ENCODE data around the gene GATA6. TPM values are rescaled to one million over a fixed set of nuclear protein-coding genes. Genes with fewer than 3 reads are reported as not detected.
"Not testable (repeated sequence)": the region's sequence is repeated elsewhere in the genome, so short reads cannot be mapped to it uniquely, and the experiment has no call there.

GATA6 gene
- total RNA-seq, 2 donors from 2014 or later, result 106 to 158 TPM

DNA sequence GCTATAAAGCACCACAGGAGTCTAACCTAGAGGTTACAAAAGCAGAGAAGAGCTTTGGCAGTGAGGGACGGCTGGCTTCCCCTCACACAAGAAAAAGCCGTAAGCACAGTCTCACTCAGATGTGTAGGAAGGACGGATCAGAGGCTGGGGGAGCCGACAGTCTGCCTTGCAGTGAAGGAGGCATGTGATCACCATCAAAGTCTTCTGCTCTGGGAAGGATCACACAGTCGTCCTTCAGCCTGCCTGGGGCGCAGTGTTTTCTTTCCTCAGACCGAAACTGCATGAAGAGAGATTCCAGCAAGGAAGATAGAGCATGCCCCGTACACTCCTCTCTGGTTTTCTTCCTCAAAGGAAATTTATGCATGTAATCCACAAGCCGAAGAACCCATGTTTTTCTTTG lies 24.1 kb downstream of the GATA6 start:
- H3K9me3 Mint-ChIP-seq, result no peaks in the 10 kb centered on the region
- H3K27me3 Mint-ChIP-seq (ENCODE audit: insufficient read depth), result no peaks in the 10 kb centered on the region
- H3K4me1 ChIP-seq (ENCODE audit: control insufficient read depth, insufficient read depth, low read length), result peaks cover 15% of the 10 kb centered on the region
- peak overlapping the region; percentile 18 for H3K27ac ChIP-seq (ENCODE audit: low read depth, low read length)
- DNase-seq, result peak; percentile 64
- H3K9me3 ChIP-seq (ENCODE audit: control insufficient read depth, low read length), result no peaks in the 10 kb centered on the region
- TF ChIP-seq, protein P1, sequence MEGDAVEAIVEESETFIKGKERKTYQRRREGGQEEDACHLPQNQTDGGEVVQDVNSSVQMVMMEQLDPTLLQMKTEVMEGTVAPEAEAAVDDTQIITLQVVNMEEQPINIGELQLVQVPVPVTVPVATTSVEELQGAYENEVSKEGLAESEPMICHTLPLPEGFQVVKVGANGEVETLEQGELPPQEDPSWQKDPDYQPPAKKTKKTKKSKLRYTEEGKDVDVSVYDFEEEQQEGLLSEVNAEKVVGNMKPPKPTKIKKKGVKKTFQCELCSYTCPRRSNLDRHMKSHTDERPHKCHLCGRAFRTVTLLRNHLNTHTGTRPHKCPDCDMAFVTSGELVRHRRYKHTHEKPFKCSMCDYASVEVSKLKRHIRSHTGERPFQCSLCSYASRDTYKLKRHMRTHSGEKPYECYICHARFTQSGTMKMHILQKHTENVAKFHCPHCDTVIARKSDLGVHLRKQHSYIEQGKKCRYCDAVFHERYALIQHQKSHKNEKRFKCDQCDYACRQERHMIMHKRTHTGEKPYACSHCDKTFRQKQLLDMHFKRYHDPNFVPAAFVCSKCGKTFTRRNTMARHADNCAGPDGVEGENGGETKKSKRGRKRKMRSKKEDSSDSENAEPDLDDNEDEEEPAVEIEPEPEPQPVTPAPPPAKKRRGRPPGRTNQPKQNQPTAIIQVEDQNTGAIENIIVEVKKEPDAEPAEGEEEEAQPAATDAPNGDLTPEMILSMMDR (conservative IDR thresholded peaks at IDR 0.05), result no peak
- 69 to 70% methylated on average over 7 to 9 of the region's 9 CpGs for WGBS, 2 experiments (ENCODE audit: insufficient coverage in 1 of 2, insufficient read length in 1 of 2)
- peak overlapping the region; percentile 73 for H3K4me3 ChIP-seq (ENCODE audit: low read length)
- H3K4me1 Mint-ChIP-seq, result peaks cover 75% of the 10 kb centered on the region
- peaks cover 90% of the 10 kb centered on the region for H3K36me3 ChIP-seq (ENCODE audit: control insufficient read depth, insufficient read depth, low read length)
- H3K9ac ChIP-seq (ENCODE audit: extremely low read depth, low read length, poor library complexity, severe bottlenecking), result peak overlapping the region; percentile 58
- H3K27me3 ChIP-seq (ENCODE audit: control insufficient read depth, insufficient read depth, low read length, poor library complexity, severe bottlenecking), result no peaks in the 10 kb centered on the region
- H3K27ac Mint-ChIP-seq, result peak overlapping the region; percentile 89
- peaks cover 71% of the 10 kb centered on the region for H3K36me3 Mint-ChIP-seq (ENCODE audit: low read depth)
- H3K4me3 Mint-ChIP-seq, result peak overlapping the region; percentile 43

DNA sequence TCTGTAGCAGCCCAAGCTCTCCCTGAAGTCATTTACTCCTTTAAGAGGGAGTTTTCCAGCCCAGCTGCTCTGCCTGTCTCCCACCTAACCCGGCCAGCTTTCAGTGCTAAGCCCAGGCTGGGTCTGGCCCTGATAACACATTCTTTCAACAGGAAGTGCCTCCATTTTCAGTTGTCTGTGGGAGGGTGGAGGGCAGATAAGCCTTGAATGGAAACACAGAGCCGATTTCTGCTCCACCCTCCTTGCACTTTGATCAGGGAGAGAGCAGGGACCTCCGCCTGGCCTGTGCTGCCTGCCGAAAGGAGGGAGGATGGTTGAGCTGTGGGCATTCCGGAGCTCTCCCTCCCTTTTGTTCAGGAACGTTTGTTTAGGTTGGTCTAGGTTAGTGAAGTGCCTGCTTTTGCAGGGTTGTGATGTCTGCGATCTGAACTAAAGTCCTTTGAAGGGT lies 24.8 kb downstream of the GATA6 start:
- no peaks in the 10 kb centered on the region for H3K9me3 ChIP-seq (ENCODE audit: control insufficient read depth, low read length)
- H3K9ac ChIP-seq (ENCODE audit: extremely low read depth, low read length, poor library complexity, severe bottlenecking), result peak overlapping the region; percentile 58
- Mint-ChIP-seq H3K9me3 (no peaks in the 10 kb centered on the region), H3K4me3 (peak overlapping the region; percentile 43), H3K36me3 (ENCODE audit: low read depth) (peaks cover 70% of the 10 kb centered on the region), H3K27me3 (ENCODE audit: insufficient read depth) (no peaks in the 10 kb centered on the region), H3K27ac (peak overlapping the region; percentile 89), H3K4me1 (peaks cover 73% of the 10 kb centered on the region)
- H3K27me3 ChIP-seq (ENCODE audit: control insufficient read depth, insufficient read depth, low read length, poor library complexity, severe bottlenecking), result no peaks in the 10 kb centered on the region
- 42 to 57% methylated on average over 2 to 7 of the region's 7 CpGs for WGBS, 2 experiments (ENCODE audit: insufficient coverage in 1 of 2, insufficient read length in 1 of 2)
- peak overlapping the region; percentile 18 for H3K27ac ChIP-seq (ENCODE audit: low read depth, low read length)
- peaks cover 14% of the 10 kb centered on the region for H3K4me1 ChIP-seq (ENCODE audit: control insufficient read depth, insufficient read depth, low read length)
- TF ChIP-seq, protein P1 (conservative IDR thresholded peaks at IDR 0.05), result no peak
- peak; percentile 77 for DNase-seq
- H3K36me3 ChIP-seq (ENCODE audit: control insufficient read depth, insufficient read depth, low read length), result peaks cover 90% of the 10 kb centered on the region
- H3K4me3 ChIP-seq (ENCODE audit: low read length), result peak overlapping the region; percentile 60

DNA sequence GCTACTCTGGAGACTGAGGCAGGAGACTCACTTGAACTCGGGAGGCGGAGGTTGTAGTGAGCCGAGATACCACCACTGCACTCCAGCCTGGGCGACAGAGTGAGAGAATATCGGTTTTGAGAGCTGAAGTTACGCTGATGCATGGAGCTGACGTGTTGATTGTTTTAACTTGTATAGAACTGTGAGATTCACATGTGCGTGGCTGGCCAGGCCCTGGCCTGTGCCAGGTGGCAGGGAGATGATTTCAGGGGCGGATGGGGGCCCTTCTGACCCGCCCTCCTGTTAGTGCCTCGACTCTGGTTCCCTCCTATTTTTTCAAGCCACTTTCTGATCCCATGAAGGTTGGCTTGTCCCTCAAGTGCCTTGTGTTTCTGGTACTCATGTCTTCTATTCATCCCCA lies 25.7 kb downstream of the GATA6 start:
- no peaks in the 10 kb centered on the region for H3K9me3 Mint-ChIP-seq
- Histone ChIP-seq H3K27ac (ENCODE audit: low read depth, low read length) (no peak overlapping the region), H3K27me3 (ENCODE audit: control insufficient read depth, insufficient read depth, low read length, poor library complexity, severe bottlenecking) (no peaks in the 10 kb centered on the region), H3K9ac (ENCODE audit: extremely low read depth, low read length, poor library complexity, severe bottlenecking) (no peak overlapping the region), H3K36me3 (ENCODE audit: control insufficient read depth, insufficient read depth, low read length) (peaks cover 89% of the 10 kb centered on the region), H3K9me3 (ENCODE audit: control insufficient read depth, low read length) (no peaks in the 10 kb centered on the region), H3K4me3 (ENCODE audit: low read length) (peak overlapping the region; percentile 60), H3K4me1 (ENCODE audit: control insufficient read depth, insufficient read depth, low read length) (peaks cover 15% of the 10 kb centered on the region)
- peaks cover 69% of the 10 kb centered on the region for H3K4me1 Mint-ChIP-seq
- TF ChIP-seq, protein P1 (conservative IDR thresholded peaks at IDR 0.05), result no peak
- peaks cover 70% of the 10 kb centered on the region for H3K36me3 Mint-ChIP-seq (ENCODE audit: low read depth)
- peak overlapping the region; percentile 43 for H3K4me3 Mint-ChIP-seq
- H3K27ac Mint-ChIP-seq, result peak overlapping the region; percentile 89
- peak; percentile 39 for DNase-seq
- 93 to 99% methylated on average over 8 to 11 of the region's 11 CpGs for WGBS, 2 experiments (ENCODE audit: insufficient coverage in 1 of 2, insufficient read length in 1 of 2)
- H3K27me3 Mint-ChIP-seq (ENCODE audit: insufficient read depth), result no peaks in the 10 kb centered on the region

DNA sequence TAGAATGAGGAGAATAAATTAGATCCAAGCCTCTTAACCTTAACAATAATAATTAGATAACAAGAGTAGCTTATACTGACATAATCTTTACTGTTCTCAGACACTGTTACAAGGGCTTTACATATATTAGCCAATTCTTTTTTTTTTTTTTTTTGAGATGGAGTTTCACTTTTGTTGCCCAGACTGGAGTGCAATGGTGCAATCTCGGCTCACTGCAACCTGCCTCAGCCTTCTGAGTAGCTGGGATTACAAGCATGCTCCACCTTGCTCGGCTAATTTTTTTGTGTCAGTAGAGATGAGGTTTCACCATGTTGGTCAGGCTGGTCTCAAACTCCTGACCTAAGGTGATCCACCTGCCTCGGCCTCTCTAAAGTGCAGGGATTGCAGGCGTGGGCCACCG lies 27.6 kb downstream of the GATA6 start:
- H3K4me1 Mint-ChIP-seq, result peaks cover 72% of the 10 kb centered on the region
- H3K27me3 Mint-ChIP-seq (ENCODE audit: insufficient read depth); H3K9me3 ChIP-seq (ENCODE audit: control insufficient read depth, low read length); H3K27ac ChIP-seq (ENCODE audit: low read depth, low read length); DNase-seq; H3K4me3 Mint-ChIP-seq; H3K27me3 ChIP-seq (ENCODE audit: control insufficient read depth, insufficient read depth, low read length, poor library complexity, severe bottlenecking); H3K9me3 Mint-ChIP-seq; H3K9ac ChIP-seq (ENCODE audit: extremely low read depth, low read length, poor library complexity, severe bottlenecking): not testable (repeated sequence)
- 94 to 97% methylated on average over 4 to 5 of the region's 5 CpGs for WGBS, 2 experiments (ENCODE audit: insufficient coverage in 1 of 2, insufficient read length in 1 of 2)
- peak overlapping the region; percentile 46 for H3K27ac Mint-ChIP-seq
- H3K4me1 ChIP-seq (ENCODE audit: control insufficient read depth, insufficient read depth, low read length), result peaks cover 14% of the 10 kb centered on the region
- peaks cover 78% of the 10 kb centered on the region for H3K36me3 Mint-ChIP-seq (ENCODE audit: low read depth)
- peak overlapping the region; percentile 6 for H3K4me3 ChIP-seq (ENCODE audit: low read length)
- peaks cover 91% of the 10 kb centered on the region for H3K36me3 ChIP-seq (ENCODE audit: control insufficient read depth, insufficient read depth, low read length)

Measured in endodermal cell (in vitro differentiated cells).